ENCODE data around the gene ANO4. TPM values are rescaled to one million over a fixed set of nuclear protein-coding genes. Genes with fewer than 3 reads are reported as not detected.

ANO4 gene
- total RNA-seq (0.33 and 0.95 TPM in 2 replicates), polyA plus RNA-seq (0.92 and 1.00 TPM in 2 replicates)

DNA sequence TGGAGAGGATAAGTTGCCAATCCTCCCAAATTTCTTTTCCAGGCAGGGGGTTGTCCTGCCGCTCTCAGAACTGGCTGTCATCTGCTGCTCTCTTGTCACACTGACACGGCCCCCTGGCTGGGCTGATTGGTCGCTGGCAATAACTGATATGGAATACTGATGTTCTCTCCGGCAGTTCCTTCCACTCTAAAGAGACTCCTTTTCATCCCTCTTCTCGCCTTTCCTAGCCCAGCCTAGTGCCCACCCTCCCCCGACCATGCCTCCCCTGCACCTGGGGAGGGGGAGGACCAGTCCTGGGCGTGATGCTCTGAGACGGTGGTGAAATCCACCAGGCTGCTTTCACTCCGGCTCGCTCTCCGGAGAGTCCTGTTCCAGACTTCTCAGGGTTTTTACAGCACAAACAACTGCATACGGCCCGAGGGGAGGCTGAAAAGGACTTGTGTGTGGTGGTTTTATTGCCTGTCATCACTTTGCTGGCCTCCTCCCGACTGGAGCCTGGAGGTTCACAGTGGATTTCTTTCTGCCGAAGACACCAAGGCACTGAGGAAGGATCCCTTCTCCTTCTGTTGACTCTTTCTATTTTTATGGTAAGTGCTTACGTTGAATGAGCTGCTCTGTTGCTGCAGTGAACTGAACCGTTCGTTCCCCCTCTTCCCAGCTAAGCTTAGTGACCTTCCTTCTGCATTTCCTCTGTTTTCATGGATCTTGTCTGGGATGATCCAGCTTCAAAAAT, at the start of gene ANO4:
TSS of gene ANO4 (plus strand) at position 336 of the 733 bp plus-strand sequence. CDS start 107,010 bp downstream, outside the sequence.
- H3K4me3 ChIP-seq = no peak within 1 kb of the TSS
- no peaks in the 10 kb centered on the region for H3K36me3 ChIP-seq
- no peaks in the 10 kb centered on the region for H3K9me3 ChIP-seq (ENCODE audit: low read depth)
- H3K27me3 ChIP-seq = no peaks in the 10 kb centered on the region
- TF ChIP-seq, protein P1, sequence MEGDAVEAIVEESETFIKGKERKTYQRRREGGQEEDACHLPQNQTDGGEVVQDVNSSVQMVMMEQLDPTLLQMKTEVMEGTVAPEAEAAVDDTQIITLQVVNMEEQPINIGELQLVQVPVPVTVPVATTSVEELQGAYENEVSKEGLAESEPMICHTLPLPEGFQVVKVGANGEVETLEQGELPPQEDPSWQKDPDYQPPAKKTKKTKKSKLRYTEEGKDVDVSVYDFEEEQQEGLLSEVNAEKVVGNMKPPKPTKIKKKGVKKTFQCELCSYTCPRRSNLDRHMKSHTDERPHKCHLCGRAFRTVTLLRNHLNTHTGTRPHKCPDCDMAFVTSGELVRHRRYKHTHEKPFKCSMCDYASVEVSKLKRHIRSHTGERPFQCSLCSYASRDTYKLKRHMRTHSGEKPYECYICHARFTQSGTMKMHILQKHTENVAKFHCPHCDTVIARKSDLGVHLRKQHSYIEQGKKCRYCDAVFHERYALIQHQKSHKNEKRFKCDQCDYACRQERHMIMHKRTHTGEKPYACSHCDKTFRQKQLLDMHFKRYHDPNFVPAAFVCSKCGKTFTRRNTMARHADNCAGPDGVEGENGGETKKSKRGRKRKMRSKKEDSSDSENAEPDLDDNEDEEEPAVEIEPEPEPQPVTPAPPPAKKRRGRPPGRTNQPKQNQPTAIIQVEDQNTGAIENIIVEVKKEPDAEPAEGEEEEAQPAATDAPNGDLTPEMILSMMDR (IDR thresholded peaks at IDR 0.05; ENCODE audit: low read depth, low read length) = no peak
- no peak within 1 kb of the TSS for H3K27ac ChIP-seq
- peaks cover 3% of the 10 kb centered on the region for H3K4me1 ChIP-seq (ENCODE audit: low read depth)
- DNase-seq (ENCODE audit: low read depth in 1 of 2, low spot score in 1 of 2) = peak; percentile 24 to 36

GRCh38 chr12:100745378-100746071, 49.1 kb upstream of the ANO4 start:
- no peaks in the 10 kb centered on the region for H3K27me3 ChIP-seq
- TF ChIP-seq, protein P1 (IDR thresholded peaks at IDR 0.05; ENCODE audit: low read depth, low read length) = no peak
- H3K36me3 ChIP-seq = no peaks in the 10 kb centered on the region
- no peak overlapping the region for H3K4me3 ChIP-seq
- no peak for DNase-seq (ENCODE audit: low read depth in 1 of 2, low spot score in 1 of 2)
- no peaks in the 10 kb centered on the region for H3K4me1 ChIP-seq (ENCODE audit: low read depth)
- no peak overlapping the region for H3K27ac ChIP-seq
- H3K9me3 ChIP-seq (ENCODE audit: low read depth) = no peaks in the 10 kb centered on the region

DNA sequence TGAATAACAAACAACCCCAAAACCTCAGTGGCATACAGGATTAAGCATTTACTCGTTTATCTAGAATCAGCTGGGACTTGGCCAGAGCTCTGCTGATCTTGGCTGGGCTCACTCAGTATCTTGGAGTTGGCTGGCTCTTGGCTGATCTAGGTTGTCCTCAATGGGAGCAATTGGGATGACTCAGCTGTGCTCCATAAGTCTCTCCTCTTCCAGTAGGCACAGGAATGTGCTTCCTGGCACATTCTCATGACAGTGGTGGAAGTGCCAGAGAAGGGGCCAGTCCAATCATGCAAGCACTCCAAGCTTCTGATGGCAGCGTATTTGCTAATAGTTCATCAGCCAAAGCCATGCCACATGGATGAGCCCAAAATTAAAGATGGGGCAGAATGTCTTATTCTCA, 41.7 kb upstream of the ANO4 start:
- H3K36me3 ChIP-seq = no peaks in the 10 kb centered on the region
- DNase-seq (ENCODE audit: low read depth in 1 of 2, low spot score in 1 of 2) = no peak
- TF ChIP-seq, protein P1 (IDR thresholded peaks at IDR 0.05; ENCODE audit: low read depth, low read length) = no peak
- H3K4me1 ChIP-seq (ENCODE audit: low read depth) = no peaks in the 10 kb centered on the region
- no peaks in the 10 kb centered on the region for H3K27me3 ChIP-seq
- no peaks in the 10 kb centered on the region for H3K9me3 ChIP-seq (ENCODE audit: low read depth)
- no peak overlapping the region for H3K4me3 ChIP-seq
- no peak overlapping the region for H3K27ac ChIP-seq

DNA sequence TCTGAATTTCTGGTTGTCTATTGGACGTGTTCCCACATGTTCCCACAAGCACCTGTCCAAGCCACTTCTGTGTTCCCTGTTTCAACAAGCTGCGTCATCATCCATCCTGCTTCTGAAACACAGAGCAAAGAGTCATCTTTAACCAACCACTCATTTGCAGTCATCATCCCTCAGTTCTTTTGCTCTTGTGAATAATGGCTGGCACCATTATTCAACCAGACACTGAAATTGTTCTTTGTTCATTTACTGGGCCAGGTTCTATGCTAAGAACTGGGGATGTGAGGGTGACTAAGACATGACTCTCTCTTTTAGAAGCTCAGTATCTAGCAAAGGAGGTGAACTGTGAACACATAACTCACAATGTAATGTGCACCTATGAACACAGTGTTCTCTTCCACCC, 40.7 kb upstream of the ANO4 start:
- Histone ChIP-seq H3K4me1 (ENCODE audit: low read depth) (no peaks in the 10 kb centered on the region), H3K27ac (no peak overlapping the region), H3K36me3 (no peaks in the 10 kb centered on the region), H3K4me3 (no peak overlapping the region), H3K9me3 (ENCODE audit: low read depth) (no peaks in the 10 kb centered on the region), H3K27me3 (no peaks in the 10 kb centered on the region)
- no peak for DNase-seq (ENCODE audit: low read depth in 1 of 2, low spot score in 1 of 2)
- TF ChIP-seq, protein P1 (IDR thresholded peaks at IDR 0.05; ENCODE audit: low read depth, low read length) = no peak

GRCh38 chr12:100755186-100755585, 39.4 kb upstream of the ANO4 start:
- DNase-seq (ENCODE audit: low read depth in 1 of 2, low spot score in 1 of 2) = no peak
- H3K27me3 ChIP-seq = no peaks in the 10 kb centered on the region
- no peaks in the 10 kb centered on the region for H3K9me3 ChIP-seq (ENCODE audit: low read depth)
- H3K4me1 ChIP-seq (ENCODE audit: low read depth) = no peaks in the 10 kb centered on the region
- TF ChIP-seq, protein P1 (IDR thresholded peaks at IDR 0.05; ENCODE audit: low read depth, low read length) = no peak
- no peak overlapping the region for H3K27ac ChIP-seq
- no peak overlapping the region for H3K4me3 ChIP-seq
- no peaks in the 10 kb centered on the region for H3K36me3 ChIP-seq

Measured in cardiac muscle cell (in vitro differentiated cells and primary cell).